PFSK-1 (cell line): ENCODE measurements around the gene MED8.

Experiments
- FOXP2 ChIP-seq: optimal IDR thresholded peaks from 2 replicates; pipeline ENCODE3; 2011; ENCODE audit warnings: borderline replicate concordance, control low read depth, inconsistent platforms; ENCODE audit not compliant: insufficient read depth; ENCODE audit errors: extremely low read length, extremely low read depth
- POLR2AphosphoS5 ChIP-seq: IDR thresholded peaks from 2 replicates; pipeline ENCODE4 v1.6.1; 2012; ENCODE audit warnings: low read depth, mild to moderate bottlenecking, control low read depth, low read length, moderate library complexity
- SIN3A ChIP-seq: IDR thresholded peaks from 2 replicates; pipeline ENCODE4 v1.6.1; 2012; ENCODE audit warnings: mild to moderate bottlenecking, low read length, moderate library complexity, borderline replicate concordance; ENCODE audit not compliant: insufficient read depth
- TAF1 ChIP-seq: IDR thresholded peaks from 2 replicates; pipeline ENCODE4 v1.6.1; 2012; ENCODE audit warnings: low read length, control low read depth, borderline replicate concordance; ENCODE audit not compliant: insufficient read depth
- TF ChIP-seq, protein P1 (sequence below), 2 experiments: IDR thresholded peaks; 2 replicates each; pipeline versions ENCODE4 v1.6.1 to v1.8.0; 2011 to 2012; ENCODE audit warnings: low read depth in 2 of 2, low read length in 2 of 2, control low read depth in 1 of 2, inconsistent platforms in 1 of 2, mild to moderate bottlenecking in 1 of 2, moderate library complexity in 1 of 2; ENCODE audit not compliant: insufficient read depth in 1 of 2

MED8 gene

GRCh38 chr1:43348809-43349593 lies 40.6 kb downstream of the MED8 start:
- TF ChIP-seq, protein P1, sequence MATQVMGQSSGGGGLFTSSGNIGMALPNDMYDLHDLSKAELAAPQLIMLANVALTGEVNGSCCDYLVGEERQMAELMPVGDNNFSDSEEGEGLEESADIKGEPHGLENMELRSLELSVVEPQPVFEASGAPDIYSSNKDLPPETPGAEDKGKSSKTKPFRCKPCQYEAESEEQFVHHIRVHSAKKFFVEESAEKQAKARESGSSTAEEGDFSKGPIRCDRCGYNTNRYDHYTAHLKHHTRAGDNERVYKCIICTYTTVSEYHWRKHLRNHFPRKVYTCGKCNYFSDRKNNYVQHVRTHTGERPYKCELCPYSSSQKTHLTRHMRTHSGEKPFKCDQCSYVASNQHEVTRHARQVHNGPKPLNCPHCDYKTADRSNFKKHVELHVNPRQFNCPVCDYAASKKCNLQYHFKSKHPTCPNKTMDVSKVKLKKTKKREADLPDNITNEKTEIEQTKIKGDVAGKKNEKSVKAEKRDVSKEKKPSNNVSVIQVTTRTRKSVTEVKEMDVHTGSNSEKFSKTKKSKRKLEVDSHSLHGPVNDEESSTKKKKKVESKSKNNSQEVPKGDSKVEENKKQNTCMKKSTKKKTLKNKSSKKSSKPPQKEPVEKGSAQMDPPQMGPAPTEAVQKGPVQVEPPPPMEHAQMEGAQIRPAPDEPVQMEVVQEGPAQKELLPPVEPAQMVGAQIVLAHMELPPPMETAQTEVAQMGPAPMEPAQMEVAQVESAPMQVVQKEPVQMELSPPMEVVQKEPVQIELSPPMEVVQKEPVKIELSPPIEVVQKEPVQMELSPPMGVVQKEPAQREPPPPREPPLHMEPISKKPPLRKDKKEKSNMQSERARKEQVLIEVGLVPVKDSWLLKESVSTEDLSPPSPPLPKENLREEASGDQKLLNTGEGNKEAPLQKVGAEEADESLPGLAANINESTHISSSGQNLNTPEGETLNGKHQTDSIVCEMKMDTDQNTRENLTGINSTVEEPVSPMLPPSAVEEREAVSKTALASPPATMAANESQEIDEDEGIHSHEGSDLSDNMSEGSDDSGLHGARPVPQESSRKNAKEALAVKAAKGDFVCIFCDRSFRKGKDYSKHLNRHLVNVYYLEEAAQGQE (IDR thresholded peaks at IDR 0.05; ENCODE audit: insufficient read depth in 1 of 2, low read depth in 2 of 2, low read length in 2 of 2), result no peak
- TF ChIP-seq TAF1 (no peak), FOXP2 (no peak), POLR2AphosphoS5 (no peak), SIN3A (no peak)

- TF ChIP-seq TAF1, result no peak
- TF ChIP-seq SIN3A, result no peak
Observed at GRCh38 chr1:43348343-43348808, 41.2 kb downstream of the MED8 start.

GRCh38 chr1:43346636-43347035 lies 43.0 kb downstream of the MED8 start:
- TF ChIP-seq TAF1 (no peak), SIN3A (no peak), FOXP2 (no peak), POLR2AphosphoS5 (no peak)
- TF ChIP-seq, protein P1 (IDR thresholded peaks at IDR 0.05; ENCODE audit: insufficient read depth in 1 of 2, low read depth in 2 of 2, low read length in 2 of 2), result no peak

DNA sequence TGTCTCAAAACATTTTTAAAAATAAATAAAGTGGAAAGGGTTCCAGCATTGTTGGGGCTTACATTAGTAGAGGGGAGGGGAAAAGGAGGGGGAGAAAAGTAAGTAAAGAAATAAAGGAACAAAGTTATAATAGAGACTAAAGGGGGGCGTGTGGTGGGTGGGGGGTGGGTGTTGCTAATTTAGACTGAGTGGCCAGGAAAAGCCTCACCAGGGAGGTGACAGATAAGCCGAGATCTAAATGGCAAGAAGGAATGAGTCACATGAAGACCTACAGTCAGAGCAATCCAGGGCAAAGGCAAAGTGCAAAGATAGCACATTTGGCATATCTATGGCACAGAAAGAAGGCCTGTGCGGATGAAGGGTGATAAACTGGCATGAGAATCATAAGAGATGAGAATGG lies 44.5 kb downstream of the MED8 start:
- TF ChIP-seq FOXP2, result no peak

GRCh38 chr1:43344267-43344850 lies 45.2 kb downstream of the MED8 start:
- TF ChIP-seq SIN3A (no peak), TAF1 (no peak), FOXP2 (no peak), POLR2AphosphoS5 (no peak)
- TF ChIP-seq, protein P1 (IDR thresholded peaks at IDR 0.05; ENCODE audit: insufficient read depth in 1 of 2, low read depth in 2 of 2, low read length in 2 of 2), result no peak

DNA sequence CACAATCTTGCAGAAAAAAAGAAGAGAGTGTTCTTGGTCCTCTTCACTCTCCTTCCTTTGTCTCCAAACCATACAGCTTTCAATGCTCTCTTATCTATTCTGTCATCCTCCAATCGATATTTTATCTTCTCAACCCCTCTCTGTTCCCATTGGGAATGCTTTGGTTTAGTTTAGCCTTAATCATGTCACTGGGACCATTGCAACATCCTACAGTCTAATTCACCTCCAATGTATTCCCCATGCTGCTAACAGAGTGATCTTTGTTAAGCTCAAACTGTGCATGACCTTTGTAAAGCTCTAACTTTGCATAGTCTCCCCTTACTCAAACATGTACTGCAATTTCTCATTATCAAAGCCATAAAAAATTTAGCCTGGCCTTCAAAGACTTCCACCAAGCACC lies 49.0 kb downstream of the MED8 start:
- TF ChIP-seq FOXP2, result no peak
- no peak for TF ChIP-seq SIN3A
- TF ChIP-seq, protein P1 (IDR thresholded peaks at IDR 0.05; ENCODE audit: insufficient read depth in 1 of 2, low read depth in 2 of 2, low read length in 2 of 2), result no peak
- TF ChIP-seq POLR2AphosphoS5, result no peak
- TF ChIP-seq TAF1, result no peak
